HL-60 (cell line): ENCODE results near the gene PAPOLG.

ENCODE experiments used
- DNase-seq, 2 experiments: peaks; one replicate each; pipeline ENCODE4 v3.0.0-alpha.2; 2010 to 2020; ENCODE audit warnings: low read depth in 1 of 2, low spot score in 1 of 2
- H3K27ac ChIP-seq: fragments of 250-450 bp; sonication (Bioruptor Pico); replicated peaks from 2 replicates; pipeline ENCODE4 v1.5.1; 2020; ENCODE audit warnings: mild to moderate bottlenecking, moderate library complexity
- H3K27me3 ChIP-seq: fragments of 250-450 bp; sonication (Bioruptor Pico); 2 replicates; pipeline ENCODE4 v1.5.1; 2021; ENCODE audit warnings: mild to moderate bottlenecking, moderate library complexity; ENCODE audit not compliant: insufficient read depth, poor library complexity, severe bottlenecking
- H3K4me3 ChIP-seq: replicated peaks from 2 replicates; pipeline ENCODE4 v1.5.1; 2011; ENCODE audit warnings: mild to moderate bottlenecking, control low read depth, low read length; ENCODE audit not compliant: insufficient read depth
- GABPA ChIP-seq: IDR thresholded peaks from 2 replicates; pipeline ENCODE4 v1.6.1; 2012; ENCODE audit warnings: low read depth
- POLR2AphosphoS5 ChIP-seq: IDR thresholded peaks from 2 replicates; pipeline ENCODE4 v1.6.1; 2012; ENCODE audit warnings: low read depth
- SPI1 ChIP-seq: IDR thresholded peaks from 2 replicates; pipeline ENCODE4 v1.6.1; 2012; ENCODE audit warnings: low read depth, mild to moderate bottlenecking, borderline replicate concordance
- TF ChIP-seq, protein P1 (sequence below): IDR thresholded peaks from 2 replicates; pipeline ENCODE4 v1.6.1; 2012; ENCODE audit warnings: low read depth; ENCODE audit not compliant: insufficient replicate concordance
- TF ChIP-seq, protein P2 (sequence below): IDR thresholded peaks from one replicate; pipeline ENCODE4 v1.5.1; 2011; ENCODE audit warnings: low read length, control low read depth, inconsistent platforms; ENCODE audit not compliant: insufficient read depth

The PAPOLG gene

DNA sequence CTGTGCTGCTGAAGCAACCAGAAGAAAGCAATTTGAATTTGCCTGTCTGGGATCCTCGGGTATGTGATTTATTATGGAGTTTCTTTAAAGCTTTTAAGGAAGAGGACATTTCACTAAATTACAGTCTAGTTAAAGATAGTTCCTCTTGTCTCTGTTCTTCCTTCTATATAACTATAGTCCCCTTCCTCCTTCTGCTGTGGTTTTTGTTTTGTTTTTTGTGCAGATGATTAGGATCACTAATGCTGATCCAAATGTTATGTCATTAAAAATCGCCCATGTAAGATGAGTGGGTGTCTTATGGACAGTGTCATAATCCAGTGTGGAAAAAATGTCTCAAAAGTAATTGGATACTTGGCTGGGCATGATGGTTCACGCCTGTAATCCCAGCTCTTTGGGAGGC, 24.7 kb downstream of the PAPOLG start:
- peak in 1 of 2 experiments; percentile 4 for DNase-seq
- TF ChIP-seq, protein P1, sequence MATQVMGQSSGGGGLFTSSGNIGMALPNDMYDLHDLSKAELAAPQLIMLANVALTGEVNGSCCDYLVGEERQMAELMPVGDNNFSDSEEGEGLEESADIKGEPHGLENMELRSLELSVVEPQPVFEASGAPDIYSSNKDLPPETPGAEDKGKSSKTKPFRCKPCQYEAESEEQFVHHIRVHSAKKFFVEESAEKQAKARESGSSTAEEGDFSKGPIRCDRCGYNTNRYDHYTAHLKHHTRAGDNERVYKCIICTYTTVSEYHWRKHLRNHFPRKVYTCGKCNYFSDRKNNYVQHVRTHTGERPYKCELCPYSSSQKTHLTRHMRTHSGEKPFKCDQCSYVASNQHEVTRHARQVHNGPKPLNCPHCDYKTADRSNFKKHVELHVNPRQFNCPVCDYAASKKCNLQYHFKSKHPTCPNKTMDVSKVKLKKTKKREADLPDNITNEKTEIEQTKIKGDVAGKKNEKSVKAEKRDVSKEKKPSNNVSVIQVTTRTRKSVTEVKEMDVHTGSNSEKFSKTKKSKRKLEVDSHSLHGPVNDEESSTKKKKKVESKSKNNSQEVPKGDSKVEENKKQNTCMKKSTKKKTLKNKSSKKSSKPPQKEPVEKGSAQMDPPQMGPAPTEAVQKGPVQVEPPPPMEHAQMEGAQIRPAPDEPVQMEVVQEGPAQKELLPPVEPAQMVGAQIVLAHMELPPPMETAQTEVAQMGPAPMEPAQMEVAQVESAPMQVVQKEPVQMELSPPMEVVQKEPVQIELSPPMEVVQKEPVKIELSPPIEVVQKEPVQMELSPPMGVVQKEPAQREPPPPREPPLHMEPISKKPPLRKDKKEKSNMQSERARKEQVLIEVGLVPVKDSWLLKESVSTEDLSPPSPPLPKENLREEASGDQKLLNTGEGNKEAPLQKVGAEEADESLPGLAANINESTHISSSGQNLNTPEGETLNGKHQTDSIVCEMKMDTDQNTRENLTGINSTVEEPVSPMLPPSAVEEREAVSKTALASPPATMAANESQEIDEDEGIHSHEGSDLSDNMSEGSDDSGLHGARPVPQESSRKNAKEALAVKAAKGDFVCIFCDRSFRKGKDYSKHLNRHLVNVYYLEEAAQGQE = no peak
- TF ChIP-seq SPI1 (no peak), POLR2AphosphoS5 (no peak), GABPA (no peak)
- TF ChIP-seq, protein P2, sequence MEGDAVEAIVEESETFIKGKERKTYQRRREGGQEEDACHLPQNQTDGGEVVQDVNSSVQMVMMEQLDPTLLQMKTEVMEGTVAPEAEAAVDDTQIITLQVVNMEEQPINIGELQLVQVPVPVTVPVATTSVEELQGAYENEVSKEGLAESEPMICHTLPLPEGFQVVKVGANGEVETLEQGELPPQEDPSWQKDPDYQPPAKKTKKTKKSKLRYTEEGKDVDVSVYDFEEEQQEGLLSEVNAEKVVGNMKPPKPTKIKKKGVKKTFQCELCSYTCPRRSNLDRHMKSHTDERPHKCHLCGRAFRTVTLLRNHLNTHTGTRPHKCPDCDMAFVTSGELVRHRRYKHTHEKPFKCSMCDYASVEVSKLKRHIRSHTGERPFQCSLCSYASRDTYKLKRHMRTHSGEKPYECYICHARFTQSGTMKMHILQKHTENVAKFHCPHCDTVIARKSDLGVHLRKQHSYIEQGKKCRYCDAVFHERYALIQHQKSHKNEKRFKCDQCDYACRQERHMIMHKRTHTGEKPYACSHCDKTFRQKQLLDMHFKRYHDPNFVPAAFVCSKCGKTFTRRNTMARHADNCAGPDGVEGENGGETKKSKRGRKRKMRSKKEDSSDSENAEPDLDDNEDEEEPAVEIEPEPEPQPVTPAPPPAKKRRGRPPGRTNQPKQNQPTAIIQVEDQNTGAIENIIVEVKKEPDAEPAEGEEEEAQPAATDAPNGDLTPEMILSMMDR = no peak

DNA sequence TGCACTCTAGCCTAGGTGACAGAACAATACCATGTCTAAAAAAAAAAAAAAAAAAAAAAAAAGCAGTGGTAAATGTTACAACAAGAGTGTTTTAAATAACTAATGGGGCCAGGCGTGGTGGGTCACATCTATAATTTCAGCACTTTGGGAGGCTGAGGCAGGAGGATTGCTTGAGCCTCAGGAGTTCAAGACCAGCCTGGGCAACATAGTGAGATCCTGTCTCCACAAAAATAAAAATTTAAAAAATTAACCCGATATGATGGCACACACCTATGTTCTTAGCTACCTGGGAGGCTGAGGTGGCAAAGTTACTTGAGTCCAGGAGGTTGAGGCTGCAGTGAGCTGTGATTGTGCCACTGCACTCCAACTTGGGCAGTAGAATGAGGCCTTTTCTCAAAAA, 37.1 kb downstream of the PAPOLG start:
- DNase-seq = no peak
- TF ChIP-seq SPI1 (no peak), GABPA (no peak)
- Histone ChIP-seq H3K27me3 (no peaks in the 10 kb centered on the region), H3K4me3 (no peak overlapping the region), H3K27ac (no peak overlapping the region)

More for the DNA sequence above, 24.7 kb downstream of the PAPOLG start:
- H3K27ac ChIP-seq = no peak overlapping the region
- no peaks in the 10 kb centered on the region for H3K27me3 ChIP-seq
- H3K4me3 ChIP-seq = no peak overlapping the region

DNA sequence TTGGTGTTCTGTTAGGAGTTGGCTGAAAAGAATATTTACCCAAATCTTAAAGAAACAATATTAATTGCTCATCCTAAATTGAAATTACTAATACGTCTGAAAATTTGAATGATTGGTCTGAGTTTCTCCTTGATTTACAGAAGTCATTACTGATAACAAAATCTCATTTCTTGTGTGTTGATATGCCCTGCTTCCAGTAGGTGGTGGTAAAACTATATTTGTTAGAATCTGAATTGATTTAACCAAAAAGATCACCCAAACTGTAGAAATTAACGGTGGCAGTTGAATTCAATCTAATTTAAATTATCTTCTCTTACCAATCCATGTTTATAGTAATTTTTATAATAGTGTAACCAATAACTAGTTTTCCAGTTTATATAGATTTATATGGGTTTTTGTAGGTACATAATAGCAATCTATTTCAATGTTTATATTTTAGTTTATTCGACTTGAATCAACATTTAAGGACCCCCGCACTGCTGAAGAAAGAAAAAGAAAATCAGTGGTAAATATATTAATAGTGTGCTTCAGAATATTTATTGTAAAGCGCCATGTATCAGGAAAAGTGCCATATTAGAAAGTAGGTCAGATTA, 38.3 kb downstream of the PAPOLG start:
- no peaks in the 10 kb centered on the region for H3K27me3 ChIP-seq
- H3K4me3 ChIP-seq = no peak overlapping the region
- no peak overlapping the region for H3K27ac ChIP-seq
- DNase-seq = peak in 1 of 2 experiments; percentile 8
- no peak for TF ChIP-seq POLR2AphosphoS5
- TF ChIP-seq SPI1 = no peak
- TF ChIP-seq, protein P1 = no peak
- no peak for TF ChIP-seq GABPA
- TF ChIP-seq, protein P2 = no peak

DNA sequence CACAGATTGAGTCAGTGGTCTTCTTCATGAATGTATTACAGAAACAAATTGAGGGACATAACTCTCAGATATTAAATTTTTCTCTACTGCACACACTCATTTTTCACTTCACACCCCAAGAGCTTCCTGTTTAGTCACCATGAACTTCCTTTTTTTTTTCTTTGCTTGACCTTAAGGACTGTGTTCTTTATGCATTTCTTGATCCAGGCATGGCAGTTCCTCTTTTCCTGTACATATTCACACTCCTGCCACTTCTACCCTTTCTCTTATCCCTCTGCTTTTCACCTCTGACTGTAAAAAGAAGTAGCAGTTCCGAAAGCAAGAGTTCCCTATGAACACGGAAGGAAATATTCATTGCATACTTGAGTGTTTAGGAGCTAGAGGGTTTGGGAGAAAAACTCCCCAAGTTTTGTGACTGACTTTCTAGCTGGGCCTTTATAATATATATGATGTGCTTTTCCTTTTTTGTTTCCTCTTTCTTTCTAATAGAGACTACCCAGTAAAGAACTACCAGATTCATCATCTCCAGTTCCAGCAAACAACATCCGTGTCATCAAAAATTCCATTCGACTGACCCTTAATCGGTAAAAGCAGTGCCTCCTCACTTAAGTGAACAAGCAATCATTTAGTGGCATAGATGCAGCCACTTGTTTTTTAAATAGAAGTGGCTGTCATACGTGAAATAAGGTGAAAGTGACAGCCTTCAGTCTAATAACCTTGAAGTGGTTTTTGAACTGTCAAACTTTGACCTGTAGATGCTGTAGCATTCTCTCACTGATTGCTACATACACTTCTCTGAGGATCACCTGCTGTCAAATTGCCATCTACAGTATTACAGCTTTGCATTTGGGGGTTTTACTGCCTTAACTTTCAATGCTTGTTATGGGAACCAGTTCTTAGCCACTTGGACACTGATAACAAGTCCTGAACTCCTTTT, 40.8 kb downstream of the PAPOLG start:
- DNase-seq = peak; percentile 66 to 80
- Histone ChIP-seq H3K27me3 (no peaks in the 10 kb centered on the region), H3K4me3 (no peak overlapping the region), H3K27ac (peak overlapping the region; percentile 69)
- TF ChIP-seq POLR2AphosphoS5 = no peak
- TF ChIP-seq SPI1 = peak; percentile 100
- TF ChIP-seq GABPA = peak; percentile 47; the same call in 1 of the 2 replicates
